HepG2 (cell line): Measurements from ENCODE around the gene SLC2A8. TPM values are rescaled to one million over a fixed set of nuclear protein-coding genes. Genes with fewer than 3 reads are reported as not detected.

Experiments used
- CSRNP1 ChIP-seq: sonication (generic); formaldehyde crosslinking; IDR thresholded peaks from 2 replicates; pipeline ENCODE4 v1.8.1; 2023; ENCODE audit warnings: mild to moderate bottlenecking, missing genetic modification reagents
- ETS1 ChIP-seq: sonication (generic); formaldehyde crosslinking; IDR thresholded peaks from 2 replicates; pipeline ENCODE4 v1.4.0; 2020; ENCODE audit warnings: missing genetic modification reagents
- FLYWCH1 ChIP-seq: sonication (generic); formaldehyde crosslinking; IDR thresholded peaks from 2 replicates; pipeline ENCODE4 v1.8.1; 2023; ENCODE audit warnings: mild to moderate bottlenecking, missing genetic modification reagents
- HNRNPUL1 ChIP-seq: fragments of 200-400 bp; formaldehyde crosslinking; IDR thresholded peaks from 2 replicates; pipeline ENCODE4 v1.6.1; 2017; ENCODE audit warnings: low read depth, mild to moderate bottlenecking, low read length, moderate library complexity
- NFE2L2 ChIP-seq: fragments of 150-350 bp; IDR thresholded peaks from 2 replicates; pipeline ENCODE4 v1.6.1; 2014; ENCODE audit warnings: low read length
- NONO ChIP-seq, 2 experiments: fragments of 450-650 bp in 1 of 2; sonication (generic) in 1 of 2; formaldehyde crosslinking in 1 of 2; IDR thresholded peaks in 1 of 2; conservative IDR thresholded peaks in 1 of 2; 2 replicates each; pipeline versions ENCODE4 v1.6.1 to v1.8.0; 2017 to 2022; ENCODE audit warnings: mild to moderate bottlenecking in 1 of 2, missing genetic modification reagents in 1 of 2, moderate library complexity in 1 of 2
- POLR2G ChIP-seq: fragments of 200-400 bp; formaldehyde crosslinking; IDR thresholded peaks from 2 replicates; pipeline ENCODE4 v1.6.1; 2018; ENCODE audit warnings: mild to moderate bottlenecking, low read depth, low read length, moderate library complexity
- RNF2 ChIP-seq: fragments of 450-650 bp; conservative IDR thresholded peaks from 2 replicates; pipeline ENCODE4 v1.6.1; 2016; ENCODE audit warnings: low read depth
- SATB2 ChIP-seq: sonication (generic); formaldehyde crosslinking; IDR thresholded peaks from 2 replicates; pipeline ENCODE4 v1.5.0; 2020; ENCODE audit warnings: missing genetic modification reagents
- SKIL ChIP-seq: sonication (generic); formaldehyde crosslinking; IDR thresholded peaks from 2 replicates; pipeline ENCODE4 v1.8.0; 2022; ENCODE audit warnings: missing genetic modification reagents, mild to moderate bottlenecking, moderate library complexity, borderline replicate concordance
- SRSF1 ChIP-seq: fragments of 200-400 bp; formaldehyde crosslinking; optimal IDR thresholded peaks from 2 replicates; pipeline ENCODE3; 2017; ENCODE audit warnings: mild to moderate bottlenecking, low read depth, low read length, moderate library complexity
- TAF15 ChIP-seq: fragments of 200-400 bp; formaldehyde crosslinking; IDR thresholded peaks from one replicate; pipeline ENCODE4 v1.6.1; 2018; ENCODE audit warnings: mild to moderate bottlenecking, low read depth, low read length; ENCODE audit not compliant: poor library complexity, severe bottlenecking
- TIGD3 ChIP-seq: sonication (generic); formaldehyde crosslinking; IDR thresholded peaks from 2 replicates; pipeline ENCODE4 v1.5.1; 2020; ENCODE audit warnings: mild to moderate bottlenecking, missing genetic modification reagents, borderline replicate concordance
- ZNF160 ChIP-seq: sonication (generic); formaldehyde crosslinking; IDR thresholded peaks from 2 replicates; pipeline ENCODE4 v1.8.0; 2022; ENCODE audit warnings: mild to moderate bottlenecking, inconsistent platforms, missing genetic modification reagents
- ZNF234 ChIP-seq: sonication (generic); formaldehyde crosslinking; conservative IDR thresholded peaks from 2 replicates; pipeline ENCODE4 v1.5.1; 2020; ENCODE audit warnings: mild to moderate bottlenecking, missing genetic modification reagents
- ZNF280B ChIP-seq: sonication (generic); formaldehyde crosslinking; IDR thresholded peaks from 2 replicates; pipeline ENCODE4 v1.5.0; 2020; ENCODE audit warnings: missing genetic modification reagents, mild to moderate bottlenecking, borderline replicate concordance
- ZNF44 ChIP-seq: sonication (generic); formaldehyde crosslinking; IDR thresholded peaks from 2 replicates; pipeline ENCODE4 v1.5.1; 2020; ENCODE audit warnings: mild to moderate bottlenecking, missing genetic modification reagents
- ZNF710 ChIP-seq: sonication (generic); formaldehyde crosslinking; IDR thresholded peaks from 2 replicates; pipeline ENCODE4 v1.5.0; 2020; ENCODE audit warnings: mild to moderate bottlenecking, missing genetic modification reagents, borderline replicate concordance
- ZNF720 ChIP-seq: sonication (generic); formaldehyde crosslinking; IDR thresholded peaks from 2 replicates; pipeline ENCODE4 v1.4.0; 2020; ENCODE audit warnings: missing genetic modification reagents
- polyA plus RNA-seq, 8 experiments: library from polyadenylated mRNA; depleted of rRNA in 3 of 8; stranded (reverse) in 7 of 8; unstranded in 1 of 8; fragments of >200 nt; fragmentation: Illumina TruSeq in 4 of 8; extraction: Trizol in 4 of 8; gene quantifications; 2 replicates each; pipeline versions ENCODE4 v1.2.1 to v1.2.3, GENCODE V29; 2011 to 2016; ENCODE audit warnings: low read depth in 4 of 8, missing spikeins in 1 of 8, mixed read lengths in 1 of 8; ENCODE audit not compliant: insufficient read depth in 1 of 8
- total RNA-seq, 5 experiments: library from RNA; depleted of rRNA; stranded (reverse); fragments of >200 nt; fragmentation: Illumina TruSeq; extraction: Trizol; gene quantifications; 2 replicates each; pipeline ENCODE4 v1.2.3, GENCODE V29; 2016; ENCODE audit warnings: low read depth in 1 of 5

The SLC2A8 gene
- total and polyA plus RNA-seq, 2 of the 13 experiments (the other 11 are each of a cell fraction or from before 2014, with no cell fraction given): 22.6 to 48.6 TPM

- TF ChIP-seq ETS1 (no peak), SKIL (CRISPR knock-in tag) (no peak), SATB2 (CRISPR knock-in tag) (no peak), SRSF1 (no peak), TIGD3 (CRISPR knock-in tag) (no peak), ZNF234 (CRISPR knock-in tag) (no peak), ZNF720 (no peak), HNRNPUL1 (no peak), TAF15 (no peak), RNF2 (no peak), POLR2G (no peak), ZNF710 (CRISPR knock-in tag) (peak; percentile 54; the same call in 1 of the 2 replicates), ZNF44 (CRISPR knock-in tag) (no peak; the same call in 1 of the 2 replicates), ZNF160 (CRISPR knock-in tag) (no peak), NFE2L2 (no peak), NONO (IDR thresholded peaks at IDR 0.05) (no peak), NONO (CRISPR knock-in tag; conservative IDR thresholded peaks at IDR 0.05) (no peak), CSRNP1 (CRISPR knock-in tag) (no peak), ZNF280B (CRISPR knock-in tag) (no peak), FLYWCH1 (CRISPR knock-in tag) (no peak)
Measured at GRCh38 chr9:127397646-127398274, 791 bp downstream of the SLC2A8 start (continued).
